Breast epithelium (tissue), 4 donors: ENCODE results near the gene TTLL3. TPM values are rescaled to one million over a fixed set of nuclear protein-coding genes. Genes with fewer than 3 reads are reported as not detected.

Source experiments
- DNase-seq, 2 donors: peaks; one replicate each; pipeline ENCODE4 v3.0.0-alpha.2; 2019; ENCODE audit warnings: low spot score in 2 of 2
- H3K27ac ChIP-seq, 2 donors: fragments of 200-600 bp; sonication (generic) in 1 of 2; one replicate each; pipeline ENCODE4 v1.5.1; 2016 to 2019; ENCODE audit warnings: mild to moderate bottlenecking in 1 of 2
- H3K27me3 ChIP-seq, 2 donors: fragments of 200-600 bp; sonication (generic) in 1 of 2; one replicate each; pipeline versions ENCODE4 v1.5.1 to v1.6.0; 2017 to 2019; ENCODE audit warnings: control low read depth in 1 of 2, mild to moderate bottlenecking in 1 of 2
- H3K36me3 ChIP-seq: fragments of 200-600 bp; one replicate; pipeline ENCODE4 v1.5.1; 2019
- H3K4me1 ChIP-seq, 2 donors: fragments of 200-600 bp; sonication (generic); one replicate each; pipeline ENCODE4 v1.5.1; 2016 to 2019; ENCODE audit warnings: control low read depth in 1 of 2
- H3K4me3 ChIP-seq, 3 donors: fragments of 200-600 bp; sonication (generic); 1 replicate in 2 of 3; 2 replicates in 1 of 3; pipeline ENCODE4 v1.5.1; 2016 to 2019; ENCODE audit warnings: mild to moderate bottlenecking in 3 of 3, moderate library complexity in 2 of 3
- H3K9me3 ChIP-seq, 2 donors: fragments of 200-600 bp; sonication (generic) in 1 of 2; one replicate each; pipeline ENCODE4 v1.5.1; 2016 to 2019; ENCODE audit warnings: control low read depth in 1 of 2
- POLR2A ChIP-seq: fragments of 450-650 bp; IDR thresholded peaks from one replicate; pipeline ENCODE4 v1.6.1; 2016; ENCODE audit warnings: antibody characterized with exemption, mild to moderate bottlenecking, moderate library complexity
- POLR2AphosphoS5 ChIP-seq, 3 donors: sonication (generic); formaldehyde crosslinking; IDR thresholded peaks; one replicate each; pipeline ENCODE4 v1.6.1; 2017; ENCODE audit warnings: antibody characterized with exemption in 3 of 3
- intact Hi-C: fragments of 100-400 bp; cut with DNase I; formaldehyde crosslinking; loops from one replicate; pipeline ENCODE4 v1.15.1; 2023; ENCODE audit warnings: low total_unique reads
- total RNA-seq, 3 donors: library from RNA; depleted of rRNA; stranded (reverse); fragments of >200 nt; gene quantifications; one replicate each; pipeline ENCODE4 v1.1.0, GENCODE V29; 2016
- TF ChIP-seq, protein P1 (sequence below), 3 donors: fragments of 450-650 bp; IDR thresholded peaks; one replicate each; pipeline ENCODE4 v1.5.1; 2016 to 2017; ENCODE audit warnings: antibody characterized with exemption in 3 of 3, mild to moderate bottlenecking in 3 of 3, moderate library complexity in 3 of 3

The TTLL3 gene
- total RNA-seq, 3 donors from 2014 or later: 63.1 to 76.7 (median 72.3) TPM

DNA sequence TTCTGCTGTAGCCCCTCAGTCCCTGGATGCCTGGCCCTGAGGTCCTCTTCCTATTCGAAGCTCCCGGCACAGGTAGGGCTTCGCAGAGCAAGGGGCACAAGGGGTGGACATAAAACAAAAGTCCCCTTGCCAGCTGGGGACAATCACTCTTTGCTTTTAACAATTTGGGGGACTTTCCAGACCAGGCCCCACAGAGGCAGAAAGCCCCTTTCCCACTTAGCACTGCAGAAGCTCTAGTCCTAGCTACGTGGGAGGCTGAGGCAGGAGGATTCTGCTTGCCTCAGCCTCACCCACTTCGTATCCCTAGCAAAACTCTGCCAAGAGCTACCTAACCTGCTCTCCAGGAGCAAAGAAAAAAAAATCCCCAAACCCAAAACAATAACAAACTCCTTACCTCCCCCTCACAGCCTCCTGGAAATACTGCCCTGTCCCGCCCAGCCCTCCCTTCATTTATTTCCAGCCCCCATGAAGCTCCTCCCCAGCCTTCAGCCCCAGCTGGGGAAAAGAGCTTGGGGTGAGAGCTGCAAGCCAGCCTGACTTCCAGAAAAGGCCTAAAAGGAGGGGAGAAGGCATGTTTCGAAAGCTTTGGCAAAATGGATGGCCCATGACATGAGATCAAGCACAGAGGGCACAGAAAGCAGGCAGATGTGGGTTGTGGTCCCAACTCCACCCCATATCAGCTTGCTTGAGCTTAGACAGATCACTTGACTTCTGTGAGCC lies 69.9 kb downstream of the TTLL3 start, which contains the start of gene CIDEC:
Gene CIDEC, minus strand, starts transcription at position 424 of the 720 bp plus-strand sequence. CDS start 1,767 bp downstream, outside the sequence.
- peak within 1 kb of the TSS in 1 of 3 donors; percentile 11 for H3K4me3 ChIP-seq
- no peaks in the 10 kb centered on the region for H3K4me1 ChIP-seq
- DNase-seq: no peak
- H3K27me3 ChIP-seq: no peaks in the 10 kb centered on the region
- TF ChIP-seq, protein P1, sequence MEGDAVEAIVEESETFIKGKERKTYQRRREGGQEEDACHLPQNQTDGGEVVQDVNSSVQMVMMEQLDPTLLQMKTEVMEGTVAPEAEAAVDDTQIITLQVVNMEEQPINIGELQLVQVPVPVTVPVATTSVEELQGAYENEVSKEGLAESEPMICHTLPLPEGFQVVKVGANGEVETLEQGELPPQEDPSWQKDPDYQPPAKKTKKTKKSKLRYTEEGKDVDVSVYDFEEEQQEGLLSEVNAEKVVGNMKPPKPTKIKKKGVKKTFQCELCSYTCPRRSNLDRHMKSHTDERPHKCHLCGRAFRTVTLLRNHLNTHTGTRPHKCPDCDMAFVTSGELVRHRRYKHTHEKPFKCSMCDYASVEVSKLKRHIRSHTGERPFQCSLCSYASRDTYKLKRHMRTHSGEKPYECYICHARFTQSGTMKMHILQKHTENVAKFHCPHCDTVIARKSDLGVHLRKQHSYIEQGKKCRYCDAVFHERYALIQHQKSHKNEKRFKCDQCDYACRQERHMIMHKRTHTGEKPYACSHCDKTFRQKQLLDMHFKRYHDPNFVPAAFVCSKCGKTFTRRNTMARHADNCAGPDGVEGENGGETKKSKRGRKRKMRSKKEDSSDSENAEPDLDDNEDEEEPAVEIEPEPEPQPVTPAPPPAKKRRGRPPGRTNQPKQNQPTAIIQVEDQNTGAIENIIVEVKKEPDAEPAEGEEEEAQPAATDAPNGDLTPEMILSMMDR (IDR thresholded peaks at IDR 0.05): no peak
- no peaks in the 10 kb centered on the region for H3K36me3 ChIP-seq
- intact Hi-C loops: no loop called here
- no peak within 1 kb of the TSS for H3K27ac ChIP-seq
- H3K9me3 ChIP-seq: no peaks in the 10 kb centered on the region

DNA sequence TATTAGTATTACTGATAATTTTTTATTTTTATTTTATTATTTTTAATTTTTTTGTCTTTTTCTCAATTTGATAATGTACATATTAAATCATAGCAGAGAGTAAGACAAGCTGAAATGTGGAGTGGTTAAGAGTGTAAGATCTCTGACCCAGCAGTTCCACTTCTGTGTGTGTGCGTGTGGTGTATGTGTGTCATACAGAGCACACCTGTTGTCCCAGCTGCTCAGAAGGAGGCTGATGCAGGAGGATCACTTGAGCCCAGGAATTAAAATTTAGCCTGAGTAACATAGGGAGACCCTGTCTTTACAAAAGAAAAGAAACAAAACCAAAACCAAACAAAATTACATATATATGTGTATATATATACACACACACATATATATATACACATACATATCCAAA lies 71.4 kb downstream of the TTLL3 start:
- DNase-seq: no peak
- intact Hi-C loops: no loop called here
- no peak overlapping the region for H3K27ac ChIP-seq
- no peaks in the 10 kb centered on the region for H3K27me3 ChIP-seq
- no peaks in the 10 kb centered on the region for H3K4me1 ChIP-seq
- TF ChIP-seq, protein P1 (IDR thresholded peaks at IDR 0.05): no peak
- no peak for TF ChIP-seq POLR2AphosphoS5 (IDR thresholded peaks at IDR 0.05)
- no peak for TF ChIP-seq POLR2A
- H3K36me3 ChIP-seq: no peaks in the 10 kb centered on the region
- no peaks in the 10 kb centered on the region for H3K9me3 ChIP-seq
- no peak overlapping the region for H3K4me3 ChIP-seq

DNA sequence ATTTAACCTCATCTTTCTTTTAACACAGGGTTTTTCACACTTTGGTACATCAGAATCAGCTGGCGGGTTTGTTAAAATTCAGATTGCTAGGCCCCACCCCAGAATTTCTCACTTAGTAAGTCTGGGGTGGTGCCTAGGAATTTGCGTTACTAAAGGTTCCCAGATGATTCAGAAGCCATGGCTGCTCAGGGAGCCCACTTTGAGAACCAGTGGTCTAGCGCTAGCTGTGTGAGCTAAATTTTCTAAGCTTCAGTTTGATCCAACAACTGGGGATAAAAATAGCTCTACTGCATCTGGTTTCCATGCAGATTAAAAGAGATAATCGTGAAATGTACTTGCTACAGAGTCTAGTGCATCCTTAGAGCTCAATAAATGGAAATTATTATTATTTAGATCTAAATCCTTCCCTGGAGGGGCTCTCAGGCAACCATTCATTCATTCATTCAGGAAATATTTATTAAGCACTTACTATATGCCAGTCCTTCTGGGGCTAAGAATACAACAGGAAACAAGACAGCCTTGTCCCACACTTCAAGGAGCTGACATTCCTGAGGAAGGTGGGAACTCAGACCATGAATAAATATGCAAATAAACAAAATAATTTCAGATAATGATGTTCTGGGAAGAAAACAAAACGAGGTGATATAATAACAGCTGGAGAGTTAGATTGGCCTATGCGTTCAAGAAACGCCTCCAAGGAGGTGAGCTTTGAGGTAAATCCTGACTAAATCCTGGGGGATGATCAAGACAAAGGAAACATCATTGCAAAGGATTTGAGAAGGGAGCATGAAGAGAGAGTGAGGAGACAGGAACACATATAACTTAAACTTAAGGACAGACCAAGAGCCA lies 73.9 kb downstream of the TTLL3 start:
- no peaks in the 10 kb centered on the region for H3K27me3 ChIP-seq
- TF ChIP-seq, protein P1 (IDR thresholded peaks at IDR 0.05): no peak
- TF ChIP-seq POLR2A: no peak
- no peak for TF ChIP-seq POLR2AphosphoS5 (IDR thresholded peaks at IDR 0.05)
- intact Hi-C loops: no loop called here
- H3K4me3 ChIP-seq: no peak overlapping the region
- H3K27ac ChIP-seq: peak overlapping the region in 1 of 2 donors; percentile 16
- no peak for DNase-seq
- H3K9me3 ChIP-seq: no peaks in the 10 kb centered on the region
- no peaks in the 10 kb centered on the region for H3K4me1 ChIP-seq
- H3K36me3 ChIP-seq: no peaks in the 10 kb centered on the region

DNA sequence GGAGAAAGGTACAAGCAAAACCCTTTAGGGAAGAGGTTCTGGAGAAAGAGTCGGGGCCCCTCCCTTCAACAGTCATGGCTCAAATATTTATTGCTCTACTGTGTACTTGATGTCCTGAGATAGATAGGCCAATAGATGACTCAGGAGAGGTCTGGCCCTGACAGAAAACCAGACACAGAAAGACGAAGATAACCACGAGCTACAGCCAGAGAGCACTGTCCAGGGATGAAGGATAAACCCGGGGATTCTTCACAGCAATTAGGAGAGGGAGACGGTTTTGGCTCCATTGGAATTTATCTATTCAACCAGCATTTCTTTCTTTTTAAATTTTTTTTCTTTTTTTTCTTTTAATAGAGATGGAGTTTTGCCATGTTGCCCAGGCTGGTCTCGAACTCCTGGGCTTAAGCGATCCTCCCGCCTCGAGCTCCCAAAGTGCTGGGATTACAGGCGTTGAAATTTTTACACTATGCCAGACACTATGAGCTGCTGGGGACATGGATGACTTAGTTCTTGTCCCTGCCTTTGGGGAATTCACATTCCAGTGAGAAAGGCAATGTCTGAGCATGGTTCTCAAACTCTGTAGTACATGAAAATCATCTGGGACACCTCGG lies 74.6 kb downstream of the TTLL3 start:
- H3K4me3 ChIP-seq: no peak overlapping the region
- TF ChIP-seq POLR2AphosphoS5 (IDR thresholded peaks at IDR 0.05) (no peak), POLR2A (no peak)
- TF ChIP-seq, protein P1 (IDR thresholded peaks at IDR 0.05): no peak
- intact Hi-C loops: no loop called here
- H3K4me1 ChIP-seq: no peaks in the 10 kb centered on the region
- H3K36me3 ChIP-seq: no peaks in the 10 kb centered on the region
- no peak for DNase-seq
- no peak overlapping the region for H3K27ac ChIP-seq
- H3K9me3 ChIP-seq: no peaks in the 10 kb centered on the region
- no peaks in the 10 kb centered on the region for H3K27me3 ChIP-seq

Other genes starting within 250 kb of the TTLL3 start
- gene MTMR14, start 160.8 kb upstream of the TTLL3 start, total RNA-seq: 10 to 100 TPM; 31.8 to 42.9 (median 37.5) TPM
- gene CPNE9, start 106.4 kb upstream of the TTLL3 start, total RNA-seq: not detected
- gene BRPF1, start 78.5 kb upstream of the TTLL3 start, total RNA-seq: 10 to 100 TPM; 14.7 to 19.7 (median 19.3) TPM
- gene OGG1, start 60.3 kb upstream of the TTLL3 start, total RNA-seq: 10 to 100 TPM; 21.3 to 33.4 (median 23.3) TPM
- gene CAMK1, start 40.3 kb upstream of the TTLL3 start, total RNA-seq: 10 to 100 TPM; 25.2 to 58.7 (median 40.0) TPM
- gene TADA3, start 17.8 kb upstream of the TTLL3 start, total RNA-seq: 10 to 100 TPM; 66.1 to 73.4 (median 70.1) TPM
- gene ARPC4, start 17.2 kb upstream of the TTLL3 start, total RNA-seq: 100 to 1,000 TPM; 116 to 163 (median 117) TPM
- gene RPUSD3, start 33.7 kb downstream of the TTLL3 start, total RNA-seq: 10 to 100 TPM; 33.4 to 41.3 (median 38.3) TPM
- gene CIDEC, start 70.0 kb downstream of the TTLL3 start, total RNA-seq: 1,000 to 10,000 TPM in 1 of 3 donors, 100 to 1,000 TPM in 1, 10 to 100 TPM in 1; 92.3 to 1,697 (median 153) TPM
- 10 to 100 TPM; 34.1 to 73.1 (median 56.5) TPM for gene JAGN1, start 80.3 kb downstream of the TTLL3 start, total RNA-seq
- gene IL17RE, start 92.6 kb downstream of the TTLL3 start, total RNA-seq: 10 to 100 TPM; 11.5 to 22.0 (median 11.7) TPM
- gene IL17RC, start 106.8 kb downstream of the TTLL3 start, total RNA-seq: 100 to 1,000 TPM in 1 of 3 donors, 10 to 100 TPM in 2; 59.6 to 119 (median 90.6) TPM
- gene CRELD1, start 123.6 kb downstream of the TTLL3 start, total RNA-seq: 10 to 100 TPM; 33.6 to 52.4 (median 44.6) TPM
- gene PRRT3, start 142.1 kb downstream of the TTLL3 start, total RNA-seq: 1 to 10 TPM in 2 of 3 donors, under 1 TPM in 1; 0.64 to 2.8 (median 2.0) TPM
- 10 to 100 TPM; 38.3 to 88.5 (median 42.9) TPM for gene EMC3, start 176.6 kb downstream of the TTLL3 start, total RNA-seq
- gene FANCD2, start 216.2 kb downstream of the TTLL3 start, total RNA-seq: 10 to 100 TPM in 1 of 3 donors, 1 to 10 TPM in 2; 3.7 to 12.9 (median 6.2) TPM